Naive thymus-derived CD8-positive, alpha-beta T cell (primary cell): ENCODE measurements around the gene SERBP1. TPM values are rescaled to one million over a fixed set of nuclear protein-coding genes. Genes with fewer than 3 reads are reported as not detected.
A peak's percentile ranks its signal among the peaks of the same experiment; 100 is the strongest.
"Not testable (repeated sequence)": the region's sequence is repeated elsewhere in the genome, so short reads cannot be mapped to it uniquely, and the experiment has no call there.

Experiments
- ATAC-seq, 2 donors: fragments of 150-1000 bp; cut with Tn5 transposase in 1 of 2; sonication (Bioruptor Pico), chemical (Tn5 transposase) in 1 of 2; 1 replicate in 1 of 2; 2 replicates in 1 of 2; pipeline ENCODE4 v1.10.0; 2021; ENCODE audit warnings: mild to moderate bottlenecking in 2 of 2, moderate library complexity in 2 of 2
- POLR2A ChIA-PET: fragments of 350-600 bp; sonication (Branson Sonifier 250); formaldehyde crosslinking; loops from one replicate; lab custom pipeline; 2021; ENCODE audit warnings: antibody characterized with exemption; lab: Charles Lee
- DNase-seq, 10 donors: peaks; one replicate each; pipeline versions ENCODE4 v3.0.0 to v3.0.0-alpha.2; 2020 to 2022
- H3K27ac Mint-ChIP-seq, 10 donors: one replicate each; pipeline ENCODE4 v1.8.0; 2020 to 2022; ENCODE audit warnings: mild to moderate bottlenecking in 10 of 10, mixed read lengths in 10 of 10, moderate library complexity in 4 of 10, inconsistent platforms in 1 of 10
- H3K27me3 Mint-ChIP-seq, 5 donors: one replicate each; pipeline ENCODE4 v1.8.0; 2021 to 2022; ENCODE audit warnings: mixed read lengths in 5 of 5
- H3K36me3 Mint-ChIP-seq, 3 donors: one replicate each; pipeline ENCODE4 v1.8.0; 2020 to 2022; ENCODE audit warnings: mixed read lengths in 3 of 3, mild to moderate bottlenecking in 2 of 3, inconsistent platforms in 1 of 3
- H3K4me1 Mint-ChIP-seq, 4 donors: one replicate each; pipeline ENCODE4 v1.8.0; 2021 to 2022; ENCODE audit warnings: mixed read lengths in 4 of 4
- H3K4me3 Mint-ChIP-seq, 10 donors: one replicate each; pipeline ENCODE4 v1.8.0; 2020 to 2022; ENCODE audit warnings: mild to moderate bottlenecking in 10 of 10, mixed read lengths in 10 of 10, moderate library complexity in 6 of 10, inconsistent platforms in 1 of 10
- H3K9me3 Mint-ChIP-seq, 9 donors: one replicate each; pipeline ENCODE4 v1.8.0; 2020 to 2022; ENCODE audit warnings: mixed read lengths in 9 of 9, mild to moderate bottlenecking in 3 of 9, inconsistent platforms in 1 of 9, moderate library complexity in 1 of 9
- polyA plus RNA-seq, 3 donors: library from polyadenylated mRNA; unstranded; fragments of 300-500 nt; fragmentation: Illumina TruSeq; gene quantifications; one replicate each; pipeline ENCODE4 v1.2.3, GENCODE V29; 2021
- total RNA-seq, 8 experiments: library from RNA in 2 of 8; stranded (reverse) in 2 of 8; gene quantifications; one replicate each; pipeline ENCODE4 v1.2.3 and lab custom pipeline; 2021 to 2026

Gene SERBP1
- total and polyA plus RNA-seq, 5 experiments from 2014 or later: 130 to 180 (median 156) TPM

- DNase-seq (no peak), ATAC-seq (no peak)
- Mint-ChIP-seq H3K27me3 (peaks cover 0 to 10% (median 0%) of the 10 kb centered on the region in 5 donors), H3K4me1 (no peaks in the 10 kb centered on the region), H3K36me3 (no peaks in the 10 kb centered on the region), H3K9me3 (no peaks in the 10 kb centered on the region), H3K27ac (no peak overlapping the region), H3K4me3 (no peak overlapping the region)
- POLR2A ChIA-PET: no interaction called here
These were observed 30.7 kb upstream of the SERBP1 start for GRCh38 chr1:67460676-67461500.

GRCh38 chr1:67459068-67459467 lies 28.9 kb upstream of the SERBP1 start:
- ATAC-seq (no peak), DNase-seq (no peak)
- Mint-ChIP-seq H3K36me3 (no peaks in the 10 kb centered on the region), H3K4me3 (no peak overlapping the region), H3K27ac (no peak overlapping the region), H3K27me3 (peaks cover 0 to 2% (median 0%) of the 10 kb centered on the region in 5 donors), H3K9me3 (no peaks in the 10 kb centered on the region), H3K4me1 (no peaks in the 10 kb centered on the region)
- POLR2A ChIA-PET: no interaction called here

- H3K27me3 Mint-ChIP-seq: no peaks in the 10 kb centered on the region
- ATAC-seq (no peak), DNase-seq (no peak)
- H3K9me3 Mint-ChIP-seq: no peaks in the 10 kb centered on the region
- H3K27ac Mint-ChIP-seq: no peak overlapping the region
- POLR2A ChIA-PET: no interaction called here
- H3K4me3 Mint-ChIP-seq: no peak overlapping the region
- H3K36me3 Mint-ChIP-seq: no peaks in the 10 kb centered on the region
- no peaks in the 10 kb centered on the region for H3K4me1 Mint-ChIP-seq
These were observed 28.5 kb upstream of the SERBP1 start for GRCh38 chr1:67458663-67459062.

- Mint-ChIP-seq H3K4me1 (peaks cover 0 to 6% (median 2%) of the 10 kb centered on the region in 4 donors), H3K27ac (no peak overlapping the region), H3K27me3 (no peaks in the 10 kb centered on the region), H3K4me3 (no peak overlapping the region), H3K36me3 (no peaks in the 10 kb centered on the region), H3K9me3 (no peaks in the 10 kb centered on the region)
- no peak for ATAC-seq
- POLR2A ChIA-PET: no interaction called here
- DNase-seq: no peak
These were observed 27.0 kb upstream of the SERBP1 start for GRCh38 chr1:67457247-67457646.

- Mint-ChIP-seq H3K27ac (no peak overlapping the region), H3K4me1 (peaks cover 0 to 16% (median 2%) of the 10 kb centered on the region in 4 donors), H3K4me3 (no peak overlapping the region), H3K36me3 (no peaks in the 10 kb centered on the region), H3K27me3 (peaks cover 0 to 4% (median 0%) of the 10 kb centered on the region in 5 donors), H3K9me3 (no peaks in the 10 kb centered on the region)
- DNase-seq: no peak
- POLR2A ChIA-PET: no interaction called here
- no peak for ATAC-seq
These were observed 21.6 kb upstream of the SERBP1 start for GRCh38 chr1:67451815-67452214.

GRCh38 chr1:67451356-67451755 lies 21.2 kb upstream of the SERBP1 start:
- Mint-ChIP-seq H3K4me1 (peaks cover 0 to 21% (median 2%) of the 10 kb centered on the region in 4 donors), H3K27me3 (peaks cover 0 to 4% (median 0%) of the 10 kb centered on the region in 5 donors), H3K9me3 (no peaks in the 10 kb centered on the region), H3K36me3 (no peaks in the 10 kb centered on the region), H3K27ac (no peak overlapping the region), H3K4me3 (no peak overlapping the region)
- ATAC-seq (no peak), DNase-seq (no peak)
- POLR2A ChIA-PET: no interaction called here

- no peak for DNase-seq
- Mint-ChIP-seq H3K9me3 (no peaks in the 10 kb centered on the region), H3K27me3 (peaks cover 0 to 10% (median 0%) of the 10 kb centered on the region in 5 donors), H3K4me1 (peaks cover 0 to 13% (median 2%) of the 10 kb centered on the region in 4 donors), H3K36me3 (no peaks in the 10 kb centered on the region), H3K27ac (peak overlapping the region in 2 of 10 donors; percentile 12 to 41), H3K4me3 (no peak overlapping the region)
- POLR2A ChIA-PET: no interaction called here
- ATAC-seq: no peak
These were observed 16.7 kb upstream of the SERBP1 start for GRCh38 chr1:67446893-67447292.

- H3K36me3 Mint-ChIP-seq, H3K27ac Mint-ChIP-seq, POLR2A ChIA-PET, DNase-seq, H3K9me3 Mint-ChIP-seq, H3K4me3 Mint-ChIP-seq, ATAC-seq: not testable (repeated sequence)
- peaks cover 0 to 11% (median 7%) of the 10 kb centered on the region in 4 donors for H3K4me1 Mint-ChIP-seq
- peaks cover 0 to 10% (median 0%) of the 10 kb centered on the region in 5 donors for H3K27me3 Mint-ChIP-seq
These were observed 15.8 kb upstream of the SERBP1 start for GRCh38 chr1:67446014-67446413.

- H3K9me3 Mint-ChIP-seq: no peaks in the 10 kb centered on the region
- peaks cover 0 to 9% (median 4%) of the 10 kb centered on the region in 5 donors for H3K27me3 Mint-ChIP-seq
- H3K4me1 Mint-ChIP-seq: peaks cover 0 to 12% (median 5%) of the 10 kb centered on the region in 4 donors
- POLR2A ChIA-PET: no interaction called here
- H3K27ac Mint-ChIP-seq: peak overlapping the region in 1 of 10 donors; percentile 85
- H3K36me3 Mint-ChIP-seq: no peaks in the 10 kb centered on the region
- DNase-seq (no peak), ATAC-seq (no peak)
- peak overlapping the region in 1 of 10 donors; percentile 20 for H3K4me3 Mint-ChIP-seq
These were observed 11.6 kb upstream of the SERBP1 start for GRCh38 chr1:67441739-67442281.

- peaks cover 0 to 14% (median 2%) of the 10 kb centered on the region in 4 donors for H3K4me1 Mint-ChIP-seq
- H3K4me3 Mint-ChIP-seq: peak overlapping the region in 1 of 10 donors; percentile 76
- no peak for ATAC-seq
- H3K36me3 Mint-ChIP-seq: no peaks in the 10 kb centered on the region
- POLR2A ChIA-PET: interaction anchor here (1.0 kb wide), 1 partner anchor 10 kb away, joined by 5 read pairs; the partner anchor contains the start of gene SERBP1
- H3K27ac Mint-ChIP-seq: peak overlapping the region in 1 of 10 donors; percentile 85
- H3K27me3 Mint-ChIP-seq: peaks cover 0 to 9% (median 4%) of the 10 kb centered on the region in 5 donors
- no peaks in the 10 kb centered on the region for H3K9me3 Mint-ChIP-seq
- peak in 2 of 10 donors; percentile 7 to 58 for DNase-seq
These were observed 11.0 kb upstream of the SERBP1 start for GRCh38 chr1:67441183-67441582.

- DNase-seq (no peak), ATAC-seq (no peak)
- POLR2A ChIA-PET: interaction anchor here (1.0 kb wide), 1 partner anchor 9 kb away, joined by 5 read pairs; the partner anchor contains the start of gene SERBP1
- Mint-ChIP-seq H3K9me3 (no peaks in the 10 kb centered on the region), H3K27ac (peak overlapping the region in 1 of 10 donors; percentile 85), H3K4me3 (no peak overlapping the region), H3K4me1 (peaks cover 0 to 14% (median 2%) of the 10 kb centered on the region in 4 donors), H3K36me3 (no peaks in the 10 kb centered on the region), H3K27me3 (peaks cover 0 to 9% (median 4%) of the 10 kb centered on the region in 5 donors)
These were observed 10.1 kb upstream of the SERBP1 start for GRCh38 chr1:67440339-67440738.

GRCh38 chr1:67439277-67440029 lies 9.3 kb upstream of the SERBP1 start:
- no peak for DNase-seq
- no peak overlapping the region for H3K4me3 Mint-ChIP-seq
- POLR2A ChIA-PET: no interaction called here
- H3K27ac Mint-ChIP-seq: peak overlapping the region in 1 of 10 donors; percentile 18
- no peaks in the 10 kb centered on the region for H3K36me3 Mint-ChIP-seq
- peaks cover 0 to 9% (median 4%) of the 10 kb centered on the region in 5 donors for H3K27me3 Mint-ChIP-seq
- peaks cover 0 to 17% (median 2%) of the 10 kb centered on the region in 4 donors for H3K4me1 Mint-ChIP-seq
- no peaks in the 10 kb centered on the region for H3K9me3 Mint-ChIP-seq
- no peak for ATAC-seq
